Islet of Langerhans (tissue), 1 donor: ENCODE data around the gene TDO2.
"Not testable (repeated sequence)": the region's sequence is repeated elsewhere in the genome, so short reads cannot be mapped to it uniquely, and the experiment has no call there.

ENCODE experiments used
- FAIRE-seq: peaks from one replicate; lab custom pipeline; 2011; peaks lifted over from hg19 to GRCh38; lab: Jason Lieb, UNC

Gene TDO2

GRCh38 chr4:155907556-155907955 lies 4.1 kb downstream of the TDO2 start:
- no peak for FAIRE-seq

GRCh38 chr4:155908187-155909139 lies 5.0 kb downstream of the TDO2 start:
- no peak for FAIRE-seq

GRCh38 chr4:155909615-155910226 lies 6.2 kb downstream of the TDO2 start:
- no peak for FAIRE-seq

GRCh38 chr4:155911905-155912304 lies 8.4 kb downstream of the TDO2 start:
- no peak for FAIRE-seq

- FAIRE-seq = no peak
Observed at GRCh38 chr4:155914782-155915181, 11.3 kb downstream of the TDO2 start.

GRCh38 chr4:155921597-155921996 lies 18.1 kb downstream of the TDO2 start:
- FAIRE-seq = no peak

- no peak for FAIRE-seq
Observed at GRCh38 chr4:155924637-155925036, 21.1 kb downstream of the TDO2 start.

- no peak for FAIRE-seq
Observed at GRCh38 chr4:155929833-155930232, 26.3 kb downstream of the TDO2 start.

GRCh38 chr4:155930330-155930729 lies 26.8 kb downstream of the TDO2 start:
- no peak for FAIRE-seq

GRCh38 chr4:155931634-155932033 lies 28.1 kb downstream of the TDO2 start:
- no peak for FAIRE-seq

- not testable (repeated sequence) for FAIRE-seq
Observed at GRCh38 chr4:155934634-155935033, 31.1 kb downstream of the TDO2 start.

- no peak for FAIRE-seq
Observed at GRCh38 chr4:155935389-155935986, 32.0 kb downstream of the TDO2 start.

- FAIRE-seq = no peak
Observed at GRCh38 chr4:155941085-155941790, 37.7 kb downstream of the TDO2 start.

GRCh38 chr4:155941820-155942219 lies 38.3 kb downstream of the TDO2 start:
- no peak for FAIRE-seq

GRCh38 chr4:155943605-155944291 lies 40.3 kb downstream of the TDO2 start:
- no peak for FAIRE-seq

- FAIRE-seq = no peak
Observed at GRCh38 chr4:155944516-155944915, 41.0 kb downstream of the TDO2 start.

- no peak for FAIRE-seq
Observed at GRCh38 chr4:155946486-155946885, 43.0 kb downstream of the TDO2 start.

- no peak for FAIRE-seq
Observed at GRCh38 chr4:155948541-155948940, 45.0 kb downstream of the TDO2 start.

GRCh38 chr4:155950461-155950860 lies 47.0 kb downstream of the TDO2 start:
- no peak for FAIRE-seq

GRCh38 chr4:155952501-155952901 lies 49.0 kb downstream of the TDO2 start:
- no peak for FAIRE-seq

- FAIRE-seq = peak; percentile 97
Observed at GRCh38 chr4:155953151-155954117, 49.9 kb downstream of the TDO2 start, which contains the start of gene CTSO. CTSO (minus strand) TSS chr4:155953866; CDS start chr4:155953847, 19 bp downstream.
